Karpas-422 (cell line): ENCODE results near the gene UBTD2. TPM values are rescaled to one million over a fixed set of nuclear protein-coding genes. Genes with fewer than 3 reads are reported as not detected.
"Not testable (repeated sequence)": the region's sequence is repeated elsewhere in the genome, so short reads cannot be mapped to it uniquely, and the experiment has no call there.

Source experiments
- DNase-seq: peaks from one replicate; pipeline ENCODE4 v3.0.0-alpha.2; 2015
- H2AFZ ChIP-seq: fragments of 200-600 bp; sonication (generic); 2 replicates; pipeline ENCODE4 v1.6.1; 2014; ENCODE audit warnings: antibody characterized with exemption, low read length, mixed read lengths
- H3K27ac ChIP-seq: fragments of 200-600 bp; sonication (generic); 2 replicates; pipeline ENCODE4 v1.5.1; 2014; ENCODE audit warnings: mild to moderate bottlenecking, low read length, moderate library complexity
- H3K27me3 ChIP-seq: fragments of 200-600 bp; sonication (generic); 2 replicates; pipeline ENCODE4 v1.6.1; 2014; ENCODE audit warnings: low read length, mixed read lengths
- H3K36me3 ChIP-seq: fragments of 200-600 bp; sonication (generic); 2 replicates; pipeline ENCODE4 v1.6.1; 2014; ENCODE audit warnings: low read length, mixed read lengths; ENCODE audit not compliant: insufficient read depth
- H3K4me1 ChIP-seq: fragments of 200-600 bp; sonication (generic); 2 replicates; pipeline ENCODE4 v1.6.1; 2014; ENCODE audit warnings: mild to moderate bottlenecking, low read length, mixed read lengths
- H3K4me2 ChIP-seq: fragments of 200-600 bp; sonication (generic); 2 replicates; pipeline ENCODE4 v1.6.1; 2014; ENCODE audit warnings: low read length, low read depth, mild to moderate bottlenecking; ENCODE audit not compliant: poor library complexity, severe bottlenecking
- H3K4me3 ChIP-seq: fragments of 200-600 bp; sonication (generic); 2 replicates; pipeline ENCODE4 v1.5.1; 2014; ENCODE audit warnings: mild to moderate bottlenecking, antibody characterized with exemption, low read length, mixed read lengths
- H3K79me2 ChIP-seq: fragments of 200-600 bp; sonication (generic); 2 replicates; pipeline ENCODE4 v1.6.1; 2014; ENCODE audit warnings: mild to moderate bottlenecking, low read length, mixed read lengths
- H3K9ac ChIP-seq: fragments of 200-600 bp; sonication (generic); 2 replicates; pipeline ENCODE4 v1.6.0; 2014; ENCODE audit warnings: low read length
- H3K9me2 ChIP-seq: fragments of 200-600 bp; sonication (generic), shearing (Covaris generic); replicated peaks from 2 replicates; pipeline ENCODE4 v1.6.0; 2014; ENCODE audit warnings: mild to moderate bottlenecking, low read length, moderate library complexity; ENCODE audit not compliant: insufficient read depth
- H3K9me3 ChIP-seq: fragments of 300-700, 200-600 bp; sonication (generic); 2 replicates; pipeline ENCODE4 v1.6.1; 2014; ENCODE audit warnings: low read length, mixed read lengths
- H4K20me1 ChIP-seq: fragments of 200-600 bp; sonication (generic); 2 replicates; pipeline ENCODE4 v1.6.1; 2014; ENCODE audit warnings: mild to moderate bottlenecking, antibody characterized with exemption, low read length, low read depth; ENCODE audit not compliant: insufficient read depth
- total RNA-seq: library from RNA; depleted of rRNA; stranded (reverse); fragments of >200 nt; shearing (Covaris generic); gene quantifications from 2 replicates; pipeline ENCODE4 v1.2.3, GENCODE V29; 2014; ENCODE audit warnings: low replicate concordance; rRNA removed

The UBTD2 gene, protein sequence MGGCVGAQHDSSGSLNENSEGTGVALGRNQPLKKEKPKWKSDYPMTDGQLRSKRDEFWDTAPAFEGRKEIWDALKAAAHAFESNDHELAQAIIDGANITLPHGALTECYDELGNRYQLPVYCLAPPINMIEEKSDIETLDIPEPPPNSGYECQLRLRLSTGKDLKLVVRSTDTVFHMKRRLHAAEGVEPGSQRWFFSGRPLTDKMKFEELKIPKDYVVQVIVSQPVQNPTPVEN
- 11.0 and 15.1 TPM in 2 replicates for total RNA-seq

DNA sequence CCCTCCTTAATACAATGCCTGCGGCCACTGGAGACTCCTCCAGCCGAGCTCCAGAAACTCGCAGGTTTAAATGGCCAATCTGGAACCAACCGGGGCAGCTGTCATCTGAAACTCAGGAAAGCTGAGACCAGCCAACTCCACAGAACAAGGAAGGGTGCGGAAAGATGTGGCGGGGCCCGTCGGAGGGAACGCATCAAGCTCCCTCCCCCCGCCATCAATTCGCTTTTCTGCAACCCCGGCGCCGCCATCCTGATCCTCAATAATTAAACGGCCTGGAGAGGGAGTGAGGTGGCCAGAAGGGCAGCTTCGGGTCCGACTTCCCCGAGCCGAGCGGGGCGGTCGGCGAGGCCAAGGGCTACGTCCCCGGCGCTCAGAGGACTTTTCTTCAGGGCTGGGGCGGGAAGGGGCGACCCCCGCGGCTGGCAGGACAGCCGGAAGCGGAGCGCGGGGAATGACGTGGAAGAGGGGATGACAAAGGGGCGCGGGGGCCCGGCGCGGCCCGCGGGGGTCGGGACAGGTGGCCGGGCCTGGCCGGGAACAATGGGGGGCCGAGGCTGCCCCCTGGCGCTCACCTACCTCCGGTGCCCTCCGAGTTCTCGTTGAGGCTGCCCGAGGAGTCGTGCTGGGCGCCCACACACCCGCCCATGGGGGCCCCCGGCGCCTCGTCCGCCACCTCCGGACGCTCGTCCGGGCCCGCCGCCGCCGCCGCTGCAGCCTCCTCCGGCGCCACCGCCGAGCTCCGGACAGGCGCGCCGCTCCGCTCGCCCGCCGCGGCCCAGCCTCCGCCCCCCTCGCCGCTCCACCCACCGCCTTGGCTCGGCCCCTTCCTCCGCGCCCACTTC is at the start of gene UBTD2:
Gene UBTD2 (minus strand): TSS at position 745 of the 842 bp plus-strand sequence. CDS start 99 bp downstream, at position 646.
- Histone ChIP-seq H3K4me2 (peak within 1 kb of the TSS; percentile 98), H3K4me1 (peaks cover 29% of the 10 kb centered on the region), H3K9ac (peak within 1 kb of the TSS; percentile 85), H3K9me2 (no peaks in the 10 kb centered on the region), H3K27ac (peak within 1 kb of the TSS; percentile 39), H3K27me3 (no peaks in the 10 kb centered on the region), H3K4me3 (peak within 1 kb of the TSS; percentile 93), H3K9me3 (no peaks in the 10 kb centered on the region), H3K36me3 (peaks cover 8% of the 10 kb centered on the region; the same call in 1 of the 2 replicates), H4K20me1 (no peaks in the 10 kb centered on the region), H2AFZ (peak within 1 kb of the TSS; percentile 98), H3K79me2 (peaks cover 52% of the 10 kb centered on the region)
- peak; percentile 91 for DNase-seq

DNA sequence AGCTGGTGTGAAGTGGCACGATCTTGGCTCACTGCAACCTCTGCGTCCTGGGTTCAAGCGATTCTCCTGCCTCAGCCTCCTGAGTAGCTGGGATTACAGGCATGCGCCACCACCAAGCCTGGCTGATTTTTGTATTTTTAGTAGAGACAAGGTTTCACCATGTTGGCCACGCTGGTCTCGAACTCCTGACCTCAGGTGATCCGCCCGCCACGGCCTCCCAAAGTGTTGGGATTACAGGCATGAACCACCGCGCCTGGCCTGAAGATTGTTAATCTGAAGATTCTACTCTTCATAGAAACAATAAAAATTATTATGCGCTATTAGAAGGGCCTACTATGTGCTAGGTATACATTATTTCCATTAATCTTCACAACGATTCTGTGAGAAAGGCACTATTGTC is 43.3 kb upstream of the UBTD2 start:
- H2AFZ ChIP-seq, H3K79me2 ChIP-seq: not testable (repeated sequence)

DNA sequence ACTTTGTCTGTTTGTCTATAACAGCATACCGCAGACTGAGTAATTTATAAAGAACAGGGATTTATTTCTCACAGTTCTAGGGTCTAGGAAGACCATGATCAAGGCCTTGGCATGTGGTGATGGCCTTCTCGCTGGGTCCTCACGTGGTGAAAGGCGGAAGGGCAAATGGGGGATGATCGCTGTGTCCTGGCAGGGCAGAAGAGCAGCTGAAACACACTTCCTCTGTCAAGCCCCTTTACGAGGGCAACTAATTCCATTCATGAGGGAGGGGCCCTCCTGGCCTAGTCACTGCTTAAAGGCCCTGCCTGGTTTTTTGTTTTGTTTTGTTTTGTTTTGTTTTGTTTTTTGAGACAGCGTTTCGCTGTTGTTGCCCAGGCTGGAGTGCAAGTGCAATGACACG is 41.9 kb upstream of the UBTD2 start:
- H3K9ac ChIP-seq, result no peak overlapping the region
- H3K27me3 ChIP-seq, result no peaks in the 10 kb centered on the region
- H3K4me3 ChIP-seq, result no peak overlapping the region
- DNase-seq, result no peak
- no peak overlapping the region for H2AFZ ChIP-seq
- H4K20me1 ChIP-seq, result no peaks in the 10 kb centered on the region
- H3K27ac ChIP-seq, result no peak overlapping the region
- H3K79me2 ChIP-seq, result no peaks in the 10 kb centered on the region
- H3K9me2 ChIP-seq, result no peaks in the 10 kb centered on the region
- no peak overlapping the region for H3K4me2 ChIP-seq
- no peaks in the 10 kb centered on the region for H3K9me3 ChIP-seq
- H3K36me3 ChIP-seq, result no peaks in the 10 kb centered on the region
- H3K4me1 ChIP-seq, result peaks cover 8% of the 10 kb centered on the region

More for the DNA sequence above, 43.3 kb upstream of the UBTD2 start:
- not testable (repeated sequence) for H3K27ac ChIP-seq, H3K9ac ChIP-seq, H4K20me1 ChIP-seq, H3K9me2 ChIP-seq, H3K4me2 ChIP-seq, H3K27me3 ChIP-seq, H3K4me1 ChIP-seq, DNase-seq, H3K9me3 ChIP-seq, H3K4me3 ChIP-seq, H3K36me3 ChIP-seq

DNA sequence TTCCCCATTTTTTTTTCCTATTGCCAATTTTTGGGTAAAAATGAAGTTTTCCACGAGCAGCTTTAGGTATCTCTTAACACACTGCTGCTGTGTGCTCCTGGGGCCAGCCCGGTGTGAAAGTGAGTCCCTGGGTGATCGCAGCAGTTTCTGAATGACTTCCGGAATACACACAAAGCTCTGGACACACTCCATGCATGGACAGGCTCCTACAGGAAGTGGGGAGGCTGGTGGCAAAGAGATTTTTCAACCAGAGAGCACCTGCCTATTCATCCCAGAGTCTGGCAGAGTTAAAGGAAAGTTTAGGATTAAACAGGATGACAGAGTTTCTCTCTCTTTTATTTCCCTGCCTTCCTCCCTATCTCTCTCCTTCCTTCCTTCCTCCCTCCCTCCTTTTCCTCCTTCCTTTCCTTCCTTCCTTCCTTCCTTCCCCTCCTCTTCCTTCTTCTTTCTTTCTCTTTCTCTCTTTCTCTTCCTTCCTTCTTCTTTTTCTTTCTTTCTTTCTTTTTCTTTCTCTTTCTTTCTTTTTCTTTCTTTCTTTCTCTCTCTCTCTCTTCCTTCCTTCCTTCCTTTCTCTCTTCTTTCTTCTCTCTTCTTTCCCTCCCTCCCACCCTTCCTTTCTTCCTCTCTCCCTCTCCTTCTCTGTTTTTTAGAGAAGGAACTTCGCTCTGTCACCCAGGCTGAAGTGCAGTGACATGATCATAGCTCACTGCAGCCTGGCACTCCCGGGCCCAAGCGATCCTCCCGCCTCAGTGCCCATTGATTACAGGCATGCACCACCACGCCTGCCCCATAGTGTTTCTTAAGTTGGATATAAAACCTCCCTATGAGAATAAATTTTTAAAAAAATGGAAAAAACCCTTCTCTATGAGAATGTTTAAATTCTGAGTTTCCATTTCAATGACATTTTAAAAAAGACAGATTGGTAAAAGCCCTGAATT is 38.7 kb upstream of the UBTD2 start:
- H3K9me2 ChIP-seq, result no peaks in the 10 kb centered on the region
- H3K27ac ChIP-seq, result no peak overlapping the region
- no peak overlapping the region for H3K4me2 ChIP-seq
- H3K9me3 ChIP-seq, result no peaks in the 10 kb centered on the region
- H3K36me3 ChIP-seq, result no peaks in the 10 kb centered on the region
- H3K4me1 ChIP-seq, result peaks cover 13% of the 10 kb centered on the region
- H3K27me3 ChIP-seq, result no peaks in the 10 kb centered on the region
- no peaks in the 10 kb centered on the region for H3K79me2 ChIP-seq
- no peak overlapping the region for H2AFZ ChIP-seq
- DNase-seq, result no peak
- no peak overlapping the region for H3K9ac ChIP-seq
- no peaks in the 10 kb centered on the region for H4K20me1 ChIP-seq
- H3K4me3 ChIP-seq, result no peak overlapping the region

DNA sequence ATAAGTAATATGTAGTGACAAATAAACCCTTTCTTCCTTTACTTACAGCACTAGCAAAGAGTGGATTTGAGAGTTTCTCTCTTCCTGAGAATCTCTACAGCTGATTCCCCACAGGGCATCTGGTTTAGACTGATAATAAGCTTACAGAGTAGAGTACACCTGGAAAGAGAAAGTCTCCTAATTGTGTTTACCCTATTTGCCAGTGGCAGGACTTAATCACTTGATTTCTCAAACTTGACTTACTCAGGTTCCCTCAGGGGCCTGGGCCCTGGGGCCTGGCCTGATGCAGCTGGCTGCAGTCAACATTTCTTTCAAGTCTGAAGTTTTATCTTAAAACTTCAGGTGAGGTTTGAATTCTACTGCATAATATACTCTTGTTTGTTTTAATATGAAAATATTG is 38.0 kb upstream of the UBTD2 start:
- Histone ChIP-seq H2AFZ (no peak overlapping the region), H3K79me2 (no peaks in the 10 kb centered on the region), H3K36me3 (no peaks in the 10 kb centered on the region), H3K9me2 (no peaks in the 10 kb centered on the region), H3K4me3 (no peak overlapping the region), H3K27ac (no peak overlapping the region), H3K4me2 (no peak overlapping the region), H3K4me1 (peaks cover 13% of the 10 kb centered on the region), H3K9me3 (no peaks in the 10 kb centered on the region), H4K20me1 (no peaks in the 10 kb centered on the region), H3K27me3 (no peaks in the 10 kb centered on the region), H3K9ac (no peak overlapping the region)
- DNase-seq, result no peak

DNA sequence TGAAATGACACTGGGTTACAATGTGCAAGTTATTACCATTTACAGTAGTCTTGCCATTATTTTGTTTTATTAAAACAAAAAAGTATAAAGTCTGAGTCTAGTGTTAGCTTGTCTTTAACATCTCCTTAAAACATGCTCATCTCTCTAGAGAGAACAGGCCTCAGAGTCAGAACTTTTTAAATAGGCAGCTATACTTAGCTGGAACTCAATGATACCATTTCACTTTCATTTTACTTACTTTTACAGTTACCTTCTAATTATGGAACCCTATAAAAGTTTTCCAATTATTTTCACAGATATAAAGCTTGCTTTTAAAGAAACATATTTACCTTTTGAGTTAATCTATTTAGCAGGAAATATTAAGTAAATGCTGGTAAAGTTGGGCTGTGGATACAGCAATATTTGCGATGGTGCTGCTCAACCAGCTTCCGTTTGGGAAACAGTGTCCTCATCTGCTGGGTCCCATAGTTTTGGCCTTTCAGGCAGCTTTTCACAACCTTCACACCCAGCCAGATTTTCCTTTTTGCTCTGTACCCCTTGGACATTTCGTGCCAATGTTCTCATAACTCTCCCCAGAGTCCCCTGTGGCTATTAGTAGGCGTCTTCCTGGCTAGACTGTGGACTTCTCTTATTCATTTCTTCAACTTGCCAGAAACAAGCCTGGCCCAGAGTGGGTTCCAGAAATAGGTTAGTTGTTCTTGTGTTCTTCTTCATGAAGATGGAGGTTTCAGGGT is 36.3 kb upstream of the UBTD2 start:
- Histone ChIP-seq H3K27ac (no peak overlapping the region), H3K9me2 (no peaks in the 10 kb centered on the region), H3K9ac (peak overlapping the region; percentile 14; the same call in 1 of the 2 replicates), H3K4me2 (peak overlapping the region; percentile 69), H2AFZ (peak overlapping the region; percentile 70), H3K79me2 (no peaks in the 10 kb centered on the region), H3K9me3 (no peaks in the 10 kb centered on the region), H3K4me3 (peak overlapping the region; percentile 20; the same call in 1 of the 2 replicates), H3K4me1 (peaks cover 13% of the 10 kb centered on the region), H4K20me1 (no peaks in the 10 kb centered on the region), H3K36me3 (no peaks in the 10 kb centered on the region), H3K27me3 (no peaks in the 10 kb centered on the region)
- DNase-seq, result no peak

DNA sequence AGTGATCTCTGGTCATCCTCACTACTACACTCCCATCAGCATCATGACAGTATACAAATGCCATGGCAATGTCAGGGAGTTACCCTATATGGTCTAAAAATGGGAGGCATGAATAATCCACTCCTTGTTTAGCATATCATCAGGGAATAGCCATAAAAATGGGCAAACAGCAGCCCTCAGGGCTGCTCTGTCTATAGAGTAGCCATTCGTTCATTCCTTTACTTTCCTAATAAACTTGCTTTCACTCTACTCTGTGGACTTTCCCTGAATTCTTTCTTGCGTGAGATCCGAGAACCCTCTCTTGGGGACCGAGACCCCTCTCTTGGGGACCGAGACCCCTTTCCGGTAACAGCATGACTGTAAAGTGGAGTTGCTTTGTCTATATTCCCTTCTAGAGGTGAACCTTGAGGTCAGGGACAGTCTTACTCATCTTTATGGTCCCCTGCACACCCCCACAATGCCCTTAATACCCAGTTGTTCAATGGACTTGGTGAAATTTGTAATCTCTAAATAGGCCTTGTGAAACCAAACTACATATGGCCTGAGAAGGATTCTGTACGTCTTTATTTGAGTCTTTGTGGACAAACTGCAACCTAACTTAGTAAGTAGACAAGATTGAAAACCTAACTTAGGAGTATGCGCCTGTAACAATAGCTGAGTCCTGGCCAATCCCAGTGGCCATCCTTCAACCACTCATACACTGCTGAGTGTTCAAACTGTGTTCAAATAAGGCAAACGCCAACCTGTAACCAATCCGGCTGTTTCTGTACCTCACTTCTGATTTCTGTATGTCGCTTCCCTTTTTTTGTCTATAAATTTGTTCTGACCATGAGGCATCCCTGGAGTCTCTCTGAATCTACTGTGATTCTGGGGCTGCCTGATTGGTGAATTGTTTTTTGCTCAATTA is 32.3 kb upstream of the UBTD2 start:
- H3K9me2 ChIP-seq, result no peaks in the 10 kb centered on the region
- no peak overlapping the region for H2AFZ ChIP-seq
- H3K4me2 ChIP-seq, result no peak overlapping the region
- no peak overlapping the region for H3K4me3 ChIP-seq
- H3K27me3 ChIP-seq, result no peaks in the 10 kb centered on the region
- no peaks in the 10 kb centered on the region for H3K36me3 ChIP-seq
- no peak overlapping the region for H3K9ac ChIP-seq
- H3K79me2 ChIP-seq, result no peaks in the 10 kb centered on the region
- H4K20me1 ChIP-seq, result no peaks in the 10 kb centered on the region
- H3K9me3 ChIP-seq, result no peaks in the 10 kb centered on the region
- no peak for DNase-seq
- H3K27ac ChIP-seq, result no peak overlapping the region
- H3K4me1 ChIP-seq, result peaks cover 6% of the 10 kb centered on the region
